ENCODE results near the gene PIBF1.

The PIBF1 gene, protein sequence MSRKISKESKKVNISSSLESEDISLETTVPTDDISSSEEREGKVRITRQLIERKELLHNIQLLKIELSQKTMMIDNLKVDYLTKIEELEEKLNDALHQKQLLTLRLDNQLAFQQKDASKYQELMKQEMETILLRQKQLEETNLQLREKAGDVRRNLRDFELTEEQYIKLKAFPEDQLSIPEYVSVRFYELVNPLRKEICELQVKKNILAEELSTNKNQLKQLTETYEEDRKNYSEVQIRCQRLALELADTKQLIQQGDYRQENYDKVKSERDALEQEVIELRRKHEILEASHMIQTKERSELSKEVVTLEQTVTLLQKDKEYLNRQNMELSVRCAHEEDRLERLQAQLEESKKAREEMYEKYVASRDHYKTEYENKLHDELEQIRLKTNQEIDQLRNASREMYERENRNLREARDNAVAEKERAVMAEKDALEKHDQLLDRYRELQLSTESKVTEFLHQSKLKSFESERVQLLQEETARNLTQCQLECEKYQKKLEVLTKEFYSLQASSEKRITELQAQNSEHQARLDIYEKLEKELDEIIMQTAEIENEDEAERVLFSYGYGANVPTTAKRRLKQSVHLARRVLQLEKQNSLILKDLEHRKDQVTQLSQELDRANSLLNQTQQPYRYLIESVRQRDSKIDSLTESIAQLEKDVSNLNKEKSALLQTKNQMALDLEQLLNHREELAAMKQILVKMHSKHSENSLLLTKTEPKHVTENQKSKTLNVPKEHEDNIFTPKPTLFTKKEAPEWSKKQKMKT

DNA sequence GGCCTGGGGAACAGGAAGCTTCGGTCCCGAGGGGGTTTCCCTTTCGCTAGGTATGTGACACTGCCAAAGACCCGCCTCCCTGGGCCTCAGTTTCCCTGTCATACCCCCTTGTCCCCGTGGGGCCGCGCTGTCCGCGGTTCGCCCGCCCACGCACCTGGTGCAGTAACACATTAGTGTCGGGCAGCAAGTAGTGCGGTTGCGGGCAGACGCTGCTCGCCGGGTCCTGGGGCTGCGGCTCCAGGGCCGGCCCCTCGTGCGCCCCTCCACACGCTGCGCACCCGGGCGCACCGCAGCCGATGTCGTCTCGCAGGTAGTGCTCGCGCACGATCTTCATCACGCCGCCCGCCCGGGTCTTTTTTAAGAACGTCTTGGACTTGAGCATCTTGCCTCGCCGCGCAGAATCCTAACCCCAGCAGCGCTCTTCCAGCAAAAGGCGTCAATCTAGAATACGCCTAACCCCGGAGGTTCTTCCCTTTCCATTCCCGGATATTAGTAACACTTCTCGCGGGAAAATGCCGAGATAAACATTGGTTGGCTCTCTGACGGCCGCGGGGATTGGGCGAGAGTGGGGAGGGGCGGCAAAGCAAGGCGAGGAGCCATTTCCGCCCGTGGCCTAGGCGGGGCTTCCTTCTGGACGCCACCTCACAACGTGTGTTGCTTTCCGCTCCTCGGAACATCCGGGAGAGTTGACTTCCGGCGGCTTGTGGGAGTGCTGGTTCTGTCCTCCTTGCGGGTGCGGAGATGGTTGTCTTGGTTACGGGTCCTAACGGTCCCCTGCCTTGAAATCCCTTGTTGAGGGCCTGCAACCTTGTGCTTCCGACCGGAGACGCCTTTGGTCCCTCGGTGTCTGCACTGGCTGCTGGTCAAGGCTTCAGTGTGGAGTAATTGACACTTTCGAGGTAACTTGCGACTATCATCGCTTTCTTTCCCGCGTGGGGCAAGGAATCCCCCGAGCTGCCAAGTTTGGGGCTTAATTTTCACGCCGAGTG lies at the start of gene PIBF1, which contains the start of gene DIS3:
Gene PIBF1 (plus strand): TSS at position 683 of the 989 bp plus-strand sequence. CDS start 1,337 bp downstream, outside the sequence.
Gene DIS3 (minus strand): TSS at position 450 of the 989 bp plus-strand sequence. CDS start 68 bp downstream, at position 382.
- DNase-seq (ENCODE audit: low read depth), result peak; percentile 99
- TF ChIP-seq, protein P1, sequence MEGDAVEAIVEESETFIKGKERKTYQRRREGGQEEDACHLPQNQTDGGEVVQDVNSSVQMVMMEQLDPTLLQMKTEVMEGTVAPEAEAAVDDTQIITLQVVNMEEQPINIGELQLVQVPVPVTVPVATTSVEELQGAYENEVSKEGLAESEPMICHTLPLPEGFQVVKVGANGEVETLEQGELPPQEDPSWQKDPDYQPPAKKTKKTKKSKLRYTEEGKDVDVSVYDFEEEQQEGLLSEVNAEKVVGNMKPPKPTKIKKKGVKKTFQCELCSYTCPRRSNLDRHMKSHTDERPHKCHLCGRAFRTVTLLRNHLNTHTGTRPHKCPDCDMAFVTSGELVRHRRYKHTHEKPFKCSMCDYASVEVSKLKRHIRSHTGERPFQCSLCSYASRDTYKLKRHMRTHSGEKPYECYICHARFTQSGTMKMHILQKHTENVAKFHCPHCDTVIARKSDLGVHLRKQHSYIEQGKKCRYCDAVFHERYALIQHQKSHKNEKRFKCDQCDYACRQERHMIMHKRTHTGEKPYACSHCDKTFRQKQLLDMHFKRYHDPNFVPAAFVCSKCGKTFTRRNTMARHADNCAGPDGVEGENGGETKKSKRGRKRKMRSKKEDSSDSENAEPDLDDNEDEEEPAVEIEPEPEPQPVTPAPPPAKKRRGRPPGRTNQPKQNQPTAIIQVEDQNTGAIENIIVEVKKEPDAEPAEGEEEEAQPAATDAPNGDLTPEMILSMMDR (IDR thresholded peaks at IDR 0.05; ENCODE audit: low read length, missing control alignments), result no peak
- peak within 1 kb of the TSS; percentile 97 for H3K4me3 ChIP-seq (replicated peaks; ENCODE audit: low read depth, low read length)

DNA sequence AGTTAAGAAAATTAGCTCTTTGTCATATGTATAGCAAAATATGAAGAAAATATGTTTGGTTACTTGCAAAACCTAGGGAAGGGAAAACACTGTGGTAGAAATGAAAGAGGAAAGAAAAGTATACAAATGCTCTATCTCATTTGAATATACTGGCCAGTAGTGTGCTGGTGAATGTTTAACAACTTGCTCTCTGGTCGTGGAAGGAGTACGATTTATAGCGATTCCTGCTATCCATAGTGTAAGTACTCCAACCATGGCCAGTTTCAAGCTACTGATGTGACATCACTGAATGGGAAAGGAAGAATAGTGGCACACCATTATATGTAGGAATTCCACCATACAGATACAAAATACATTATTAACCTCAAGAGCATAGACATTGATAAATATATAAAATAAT lies 44.9 kb upstream of the PIBF1 start:
- DNase-seq (ENCODE audit: low read depth), result no peak
- H3K4me3 ChIP-seq (replicated peaks; ENCODE audit: low read depth, low read length), result no peak overlapping the region
- TF ChIP-seq, protein P1 (IDR thresholded peaks at IDR 0.05; ENCODE audit: low read length, missing control alignments), result no peak

DNA sequence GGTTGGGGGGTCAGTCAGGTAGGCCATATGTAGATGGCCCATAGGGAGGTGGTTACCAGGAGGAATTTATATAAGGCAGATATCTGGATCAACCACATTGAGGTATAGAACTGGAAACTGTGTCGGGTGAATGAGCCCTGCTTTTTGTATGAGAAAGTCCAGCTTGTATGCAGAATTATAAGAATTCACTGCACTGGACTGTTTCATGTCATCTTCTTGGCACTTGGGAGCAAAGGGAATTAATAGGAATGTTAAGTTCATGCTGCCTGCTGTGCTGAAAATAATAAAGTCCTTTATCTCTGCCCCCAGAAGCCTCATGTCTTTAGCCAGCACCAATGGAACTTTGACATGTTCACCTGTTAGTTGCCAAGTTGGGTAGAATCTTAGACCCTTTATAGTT lies 41.9 kb upstream of the PIBF1 start:
- DNase-seq (ENCODE audit: low read depth), result no peak
- H3K4me3 ChIP-seq (replicated peaks; ENCODE audit: low read depth, low read length), result no peak overlapping the region
- TF ChIP-seq, protein P1 (IDR thresholded peaks at IDR 0.05; ENCODE audit: low read length, missing control alignments), result no peak

DNA sequence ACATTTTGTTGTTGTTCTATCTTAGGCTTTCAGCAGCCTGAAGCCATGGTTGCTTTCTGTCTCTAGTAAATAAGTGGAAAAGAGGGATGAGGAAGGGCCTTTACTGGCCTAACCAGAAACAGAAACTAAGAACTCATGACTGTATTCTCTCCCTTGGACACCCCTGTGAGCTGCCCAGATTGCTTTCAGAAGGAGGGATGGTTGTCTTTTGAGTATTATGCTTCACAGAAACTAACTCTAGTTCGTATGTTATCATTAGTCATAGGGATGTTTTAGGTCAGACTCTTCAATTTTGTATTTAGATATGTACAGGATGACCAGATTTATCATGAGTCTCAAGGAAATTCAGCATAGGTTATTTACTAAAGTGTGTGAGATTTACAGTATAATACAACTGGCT lies 36.7 kb upstream of the PIBF1 start:
- DNase-seq (ENCODE audit: low read depth), result no peak
- no peak overlapping the region for H3K4me3 ChIP-seq (replicated peaks; ENCODE audit: low read depth, low read length)
- TF ChIP-seq, protein P1 (IDR thresholded peaks at IDR 0.05; ENCODE audit: low read length, missing control alignments), result no peak

DNA sequence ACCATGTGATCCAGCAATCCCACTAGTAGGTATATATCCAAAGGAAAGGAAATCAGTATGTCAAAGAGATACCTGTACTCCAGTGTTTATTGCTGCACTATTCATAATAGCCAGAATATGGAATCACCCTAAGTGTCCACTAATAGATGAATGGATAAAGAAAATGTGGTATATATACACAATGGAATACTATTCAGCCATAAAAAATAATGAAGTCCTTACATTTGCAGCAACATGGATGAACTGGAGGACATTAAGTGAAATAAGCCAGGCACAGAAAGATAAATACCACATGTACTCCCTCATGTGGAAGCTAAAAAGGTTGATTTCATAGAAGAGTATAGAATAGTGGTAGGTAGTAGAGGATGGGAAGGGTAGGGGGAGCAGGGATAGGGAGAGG lies 30.7 kb upstream of the PIBF1 start:
- no peak overlapping the region for H3K4me3 ChIP-seq (replicated peaks; ENCODE audit: low read depth, low read length)
- TF ChIP-seq, protein P1 (IDR thresholded peaks at IDR 0.05; ENCODE audit: low read length, missing control alignments), result no peak
- no peak for DNase-seq (ENCODE audit: low read depth)

DNA sequence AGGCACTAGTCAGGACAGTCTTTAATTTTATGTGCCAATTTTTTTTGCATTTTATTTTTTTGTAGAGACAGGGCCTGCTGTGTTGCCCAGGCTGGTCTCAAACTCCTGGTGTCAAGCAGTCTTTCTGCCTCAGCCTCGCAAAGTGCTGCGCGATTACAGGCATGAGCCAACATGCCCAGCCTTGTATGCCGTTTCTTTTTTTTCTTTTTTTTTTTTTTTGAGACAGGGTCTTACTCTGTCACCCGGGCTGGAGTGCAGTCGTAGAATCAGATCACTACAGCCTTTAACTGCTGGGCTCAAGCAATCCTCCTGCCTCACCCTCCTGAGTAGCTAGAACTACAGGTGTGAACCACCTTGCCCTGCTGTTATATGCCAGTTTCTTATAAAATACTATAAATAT lies 27.8 kb upstream of the PIBF1 start:
- H3K4me3 ChIP-seq (replicated peaks; ENCODE audit: low read depth, low read length), result no peak overlapping the region
- no peak for DNase-seq (ENCODE audit: low read depth)
- TF ChIP-seq, protein P1 (IDR thresholded peaks at IDR 0.05; ENCODE audit: low read length, missing control alignments), result no peak

All from fibroblast of pulmonary artery (primary cell).